GM18502 (cell line): ENCODE results near the gene UBE2S.
"Not testable (repeated sequence)": the region's sequence is repeated elsewhere in the genome, so short reads cannot be mapped to it uniquely, and the experiment has no call there.

Experiments used
- ATAC-seq: cut with Tn5 transposase; IDR thresholded peaks from one replicate; pipeline ENCODE4 v1.9.1; 2021; ENCODE audit warnings: mild to moderate bottlenecking; ENCODE audit not compliant: unreplicated experiment, poor library complexity

Gene UBE2S

DNA sequence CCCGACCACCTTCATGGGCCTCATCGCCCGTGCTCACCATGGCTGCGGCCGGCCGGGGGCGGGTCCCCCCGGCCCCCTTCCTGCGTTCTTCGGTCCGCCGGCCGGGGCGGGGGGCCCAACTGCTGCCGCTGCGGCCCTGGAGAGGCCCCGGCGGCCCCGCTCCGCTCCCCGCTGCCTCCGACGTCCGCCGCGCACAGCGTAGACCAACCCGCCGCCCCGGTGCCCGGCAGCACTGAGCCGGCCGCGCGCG, at the start of gene UBE2S:
TSS of gene UBE2S (minus strand) at position 239 of the 250 bp plus-strand sequence. CDS start at position 40, 199 bp downstream.
- not testable (repeated sequence) for ATAC-seq

- ATAC-seq: no peak
These were observed 48.8 kb upstream of the UBE2S start for GRCh38 chr19:55456347-55456746.

GRCh38 chr19:55455576-55456235, 48.1 kb upstream of the UBE2S start:
- ATAC-seq: no peak

DNA sequence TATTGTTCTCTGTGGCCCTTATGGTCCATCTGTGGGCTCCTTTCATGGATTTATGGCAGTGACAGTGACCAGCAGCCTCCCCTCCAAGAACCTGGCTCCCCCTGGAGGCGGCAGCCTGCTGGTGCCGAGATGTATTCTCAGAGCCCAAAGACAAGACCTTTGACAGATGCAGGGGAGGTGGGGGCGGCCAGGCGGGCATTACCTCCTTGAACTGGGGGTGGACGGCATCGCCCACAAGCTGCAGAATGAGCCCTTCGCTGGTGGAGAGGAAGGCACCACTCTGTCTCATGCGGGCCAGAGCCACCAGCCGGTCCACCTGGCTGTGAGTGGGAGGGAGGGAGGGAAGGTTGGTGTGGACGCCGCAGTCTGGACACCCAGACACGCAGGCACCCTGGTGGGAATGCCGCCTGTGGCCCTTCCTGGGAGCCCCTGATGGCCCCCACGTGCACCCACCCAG, 47.2 kb upstream of the UBE2S start:
- no peak for ATAC-seq

GRCh38 chr19:55453511-55454260, 46.1 kb upstream of the UBE2S start:
- no peak for ATAC-seq

GRCh38 chr19:55452749-55453346, 45.3 kb upstream of the UBE2S start:
- ATAC-seq: no peak

GRCh38 chr19:55451965-55452748, 44.6 kb upstream of the UBE2S start:
- no peak for ATAC-seq

DNA sequence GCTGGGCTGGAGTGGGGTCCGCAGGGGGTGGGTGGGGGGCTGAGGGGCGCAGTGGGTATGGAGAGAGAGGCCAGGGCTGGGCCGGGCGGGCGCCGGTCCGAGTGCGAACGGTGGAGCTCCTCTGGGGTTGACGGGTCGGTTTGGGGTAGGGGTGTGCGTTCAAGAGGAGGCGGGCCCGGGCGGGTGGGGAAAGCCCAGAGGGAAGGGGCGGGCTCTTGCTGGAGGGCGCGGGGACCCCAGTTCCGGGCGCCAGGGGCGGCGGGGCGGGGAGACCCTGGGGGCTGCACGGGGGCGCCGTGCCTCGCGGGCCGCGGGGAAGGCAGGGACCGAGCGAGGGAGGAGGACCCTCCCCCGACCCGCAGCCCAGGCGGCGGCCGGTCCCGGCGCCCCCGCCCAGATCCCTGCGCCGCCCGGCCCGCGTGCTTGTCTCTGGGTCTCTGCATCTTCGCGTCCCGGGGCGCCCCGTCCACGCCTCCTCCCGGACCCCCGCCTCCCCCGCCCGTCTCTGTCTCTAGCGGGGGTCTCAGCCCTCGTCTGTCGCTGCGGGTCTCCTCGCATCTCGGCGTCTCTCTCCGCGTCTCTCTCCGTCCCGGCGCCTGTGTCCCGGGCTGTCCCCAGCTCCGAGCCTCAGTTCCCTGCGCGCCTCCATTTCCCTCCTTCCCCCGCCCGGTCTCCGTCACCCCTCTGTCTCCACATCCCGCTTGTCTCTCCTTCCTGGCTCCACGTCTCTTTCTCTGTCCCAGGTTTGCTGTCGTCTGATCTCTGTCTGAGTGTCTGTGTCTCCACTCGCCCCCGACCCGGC, 43.8 kb upstream of the UBE2S start:
- ATAC-seq: no peak

DNA sequence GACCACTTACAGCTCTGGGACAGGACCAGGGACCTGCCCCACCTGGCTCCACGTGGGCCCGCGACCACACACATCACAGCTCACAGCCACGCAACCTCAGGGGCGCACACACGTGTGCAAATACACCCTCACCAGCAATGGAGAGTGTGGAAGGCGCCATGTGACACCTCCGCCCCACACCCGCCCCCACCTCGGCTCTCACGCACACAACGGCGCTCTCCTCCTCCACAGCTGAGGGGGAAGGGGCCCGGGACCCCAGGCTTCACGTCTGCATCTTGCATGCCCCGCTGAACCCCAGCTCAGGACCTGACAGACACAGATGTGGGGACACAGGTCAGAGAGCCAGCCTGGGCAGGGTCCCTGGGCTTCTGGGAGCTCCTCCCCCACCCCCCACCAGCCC, 41.9 kb upstream of the UBE2S start:
- ATAC-seq: no peak

- not testable (repeated sequence) for ATAC-seq
These were observed 40.5 kb upstream of the UBE2S start for GRCh38 chr19:55448175-55448490.

- no peak for ATAC-seq
These were observed 40.0 kb upstream of the UBE2S start for GRCh38 chr19:55447421-55448174.

- ATAC-seq: no peak
These were observed 38.5 kb upstream of the UBE2S start for GRCh38 chr19:55446060-55446459.

DNA sequence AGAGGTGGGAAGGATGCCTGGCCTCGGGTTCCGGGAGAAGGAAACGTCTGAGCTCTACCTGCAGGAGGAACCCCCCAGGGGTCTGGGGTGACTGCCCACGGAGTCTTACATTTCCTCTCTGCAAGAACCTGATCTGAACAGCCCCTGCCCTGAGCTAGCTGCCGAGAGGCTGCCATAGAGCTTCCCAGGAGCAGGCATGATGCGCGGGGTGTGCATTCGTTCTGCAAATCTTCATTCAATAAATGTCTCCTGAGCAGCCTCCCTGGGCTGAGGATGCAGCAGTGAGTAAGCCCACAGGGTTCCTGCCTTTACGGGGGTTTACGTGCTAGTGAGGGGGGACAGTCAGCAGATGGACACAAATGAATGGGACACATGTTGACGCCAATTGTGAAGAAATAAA, 37.1 kb upstream of the UBE2S start:
- ATAC-seq: no peak

GRCh38 chr19:55443824-55444480, 36.4 kb upstream of the UBE2S start:
- ATAC-seq: no peak

- no peak for ATAC-seq
These were observed 35.6 kb upstream of the UBE2S start, which contains the start of gene SHISA7 for GRCh38 chr19:55443045-55443823. Gene SHISA7, minus strand, starts transcription at chr19:55443300. Its CDS starts 437 bp downstream, at chr19:55442863.

GRCh38 chr19:55442372-55442961, 34.9 kb upstream of the UBE2S start:
- ATAC-seq: no peak

DNA sequence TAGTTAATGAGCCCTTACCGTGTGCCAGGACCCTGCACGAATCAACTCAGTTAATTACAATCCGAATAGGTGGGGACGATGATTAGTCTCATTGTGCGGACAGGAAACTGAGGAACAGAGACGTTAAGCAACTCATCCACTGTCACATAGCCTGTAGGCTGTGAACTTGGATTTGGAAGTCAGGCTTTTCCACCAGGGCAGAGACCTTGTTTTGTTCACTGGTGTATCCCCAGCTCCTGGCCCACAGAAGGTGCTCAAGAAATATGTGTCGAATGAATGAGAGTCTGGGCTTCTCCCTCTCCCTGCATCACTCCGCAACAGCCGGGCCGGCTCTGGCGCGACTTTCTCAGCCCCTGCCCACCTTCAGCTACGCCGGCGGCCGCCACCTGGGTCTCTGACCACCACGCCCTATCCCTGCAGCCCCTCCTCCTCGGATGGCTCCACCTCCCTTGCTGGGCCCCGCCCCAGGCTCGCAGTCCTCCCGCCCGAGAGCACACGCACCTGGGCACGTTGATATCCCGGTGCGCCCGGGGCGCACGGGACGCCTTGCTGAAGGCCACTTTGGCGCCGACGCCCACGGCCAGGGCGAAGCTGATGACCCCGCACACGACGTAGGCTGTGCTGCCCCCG, 34.2 kb upstream of the UBE2S start:
- ATAC-seq: no peak
